ENCODE results near the gene ADAMTS2.

The ADAMTS2 gene

GRCh38 chr5:179160584-179160983 lies 184.7 kb downstream of the ADAMTS2 start:
- DNase-seq (ENCODE audit: low read depth), result peak; percentile 31

- DNase-seq (ENCODE audit: low read depth), result no peak
These were observed 186.7 kb downstream of the ADAMTS2 start for GRCh38 chr5:179158556-179158955.

GRCh38 chr5:179154991-179155955 lies 190.0 kb downstream of the ADAMTS2 start:
- no peak for DNase-seq (ENCODE audit: low read depth)

GRCh38 chr5:179154346-179154990 lies 190.8 kb downstream of the ADAMTS2 start:
- DNase-seq (ENCODE audit: low read depth), result no peak

GRCh38 chr5:179153921-179154345 lies 191.3 kb downstream of the ADAMTS2 start:
- DNase-seq (ENCODE audit: low read depth), result no peak

- no peak for DNase-seq (ENCODE audit: low read depth)
These were observed 191.8 kb downstream of the ADAMTS2 start for GRCh38 chr5:179153341-179153901.

- no peak for DNase-seq (ENCODE audit: low read depth)
These were observed 192.3 kb downstream of the ADAMTS2 start for GRCh38 chr5:179152941-179153340.

GRCh38 chr5:179152144-179152895 lies 192.9 kb downstream of the ADAMTS2 start:
- DNase-seq (ENCODE audit: low read depth), result no peak

- DNase-seq (ENCODE audit: low read depth), result no peak
These were observed 193.8 kb downstream of the ADAMTS2 start for GRCh38 chr5:179151286-179152118.

- DNase-seq (ENCODE audit: low read depth), result no peak
These were observed 195.2 kb downstream of the ADAMTS2 start for GRCh38 chr5:179150011-179150410.

- no peak for DNase-seq (ENCODE audit: low read depth)
These were observed 196.0 kb downstream of the ADAMTS2 start for GRCh38 chr5:179149278-179149677.

GRCh38 chr5:179148703-179149170 lies 196.5 kb downstream of the ADAMTS2 start:
- DNase-seq (ENCODE audit: low read depth), result no peak

- no peak for DNase-seq (ENCODE audit: low read depth)
These were observed 197.1 kb downstream of the ADAMTS2 start for GRCh38 chr5:179147991-179148702.

- DNase-seq (ENCODE audit: low read depth), result no peak
These were observed 199.0 kb downstream of the ADAMTS2 start for GRCh38 chr5:179146277-179146676.

- peak; percentile 41 for DNase-seq (ENCODE audit: low read depth)
These were observed 201.8 kb downstream of the ADAMTS2 start for GRCh38 chr5:179143446-179143845.

GRCh38 chr5:179142434-179143198 lies 202.6 kb downstream of the ADAMTS2 start:
- DNase-seq (ENCODE audit: low read depth), result peak; percentile 53

GRCh38 chr5:179141867-179142266 lies 203.4 kb downstream of the ADAMTS2 start:
- DNase-seq (ENCODE audit: low read depth), result no peak

GRCh38 chr5:179140293-179140692 lies 205.0 kb downstream of the ADAMTS2 start:
- no peak for DNase-seq (ENCODE audit: low read depth)

- DNase-seq (ENCODE audit: low read depth), result no peak
These were observed 205.4 kb downstream of the ADAMTS2 start for GRCh38 chr5:179139936-179140235.

All from amniotic epithelial cell (primary cell).